ENCODE measurements around the gene RDH16.
"Not testable (repeated sequence)": the region's sequence is repeated elsewhere in the genome, so short reads cannot be mapped to it uniquely, and the experiment has no call there.

Gene RDH16

DNA sequence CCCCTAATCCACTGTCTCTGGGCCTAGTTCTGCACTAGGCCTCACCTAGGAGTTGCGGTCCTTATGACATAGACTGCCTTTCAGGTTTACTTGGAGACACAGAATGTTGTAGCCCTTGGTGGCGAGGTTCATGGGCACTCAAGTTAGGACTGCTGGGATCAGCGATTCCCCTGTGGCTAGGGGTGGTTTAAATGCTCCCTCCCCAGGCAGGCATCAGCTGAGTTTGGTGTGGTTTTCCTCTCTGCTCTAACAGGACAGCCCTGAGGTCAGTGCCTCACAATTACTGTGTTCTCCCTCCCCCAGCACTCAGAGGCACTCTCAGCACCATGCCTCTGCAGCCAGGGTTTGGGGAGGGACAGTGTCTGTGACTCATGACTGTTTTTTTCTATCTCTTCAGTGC, 22.2 kb upstream of the RDH16 start:
- H3K9me3 ChIP-seq (ENCODE audit: control insufficient read depth, insufficient read depth, low read length): no peaks in the 10 kb centered on the region
- H3K27me3 ChIP-seq (ENCODE audit: control insufficient read depth, low read length): no peaks in the 10 kb centered on the region
- H3K4me3 ChIP-seq (ENCODE audit: low read length): no peak overlapping the region
- H3K4me2 ChIP-seq (ENCODE audit: low read length): no peak overlapping the region
- TF ChIP-seq, protein P1, sequence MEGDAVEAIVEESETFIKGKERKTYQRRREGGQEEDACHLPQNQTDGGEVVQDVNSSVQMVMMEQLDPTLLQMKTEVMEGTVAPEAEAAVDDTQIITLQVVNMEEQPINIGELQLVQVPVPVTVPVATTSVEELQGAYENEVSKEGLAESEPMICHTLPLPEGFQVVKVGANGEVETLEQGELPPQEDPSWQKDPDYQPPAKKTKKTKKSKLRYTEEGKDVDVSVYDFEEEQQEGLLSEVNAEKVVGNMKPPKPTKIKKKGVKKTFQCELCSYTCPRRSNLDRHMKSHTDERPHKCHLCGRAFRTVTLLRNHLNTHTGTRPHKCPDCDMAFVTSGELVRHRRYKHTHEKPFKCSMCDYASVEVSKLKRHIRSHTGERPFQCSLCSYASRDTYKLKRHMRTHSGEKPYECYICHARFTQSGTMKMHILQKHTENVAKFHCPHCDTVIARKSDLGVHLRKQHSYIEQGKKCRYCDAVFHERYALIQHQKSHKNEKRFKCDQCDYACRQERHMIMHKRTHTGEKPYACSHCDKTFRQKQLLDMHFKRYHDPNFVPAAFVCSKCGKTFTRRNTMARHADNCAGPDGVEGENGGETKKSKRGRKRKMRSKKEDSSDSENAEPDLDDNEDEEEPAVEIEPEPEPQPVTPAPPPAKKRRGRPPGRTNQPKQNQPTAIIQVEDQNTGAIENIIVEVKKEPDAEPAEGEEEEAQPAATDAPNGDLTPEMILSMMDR (IDR thresholded peaks at IDR 0.05; ENCODE audit: low read depth, low read length, poor library complexity, severe bottlenecking): no peak
- TF ChIP-seq EZH2phosphoT487 (IDR thresholded peaks at IDR 0.05; ENCODE audit: borderline replicate concordance, low read length): no peak
- H3K9me2 ChIP-seq (replicated peaks; ENCODE audit: control insufficient read depth, low read length): no peaks in the 10 kb centered on the region
- no peaks in the 10 kb centered on the region for H3F3A ChIP-seq (ENCODE audit: control insufficient read depth, insufficient read depth)
- H4K20me1 ChIP-seq (ENCODE audit: control insufficient read depth, insufficient read depth, low read depth, low read length): no peaks in the 10 kb centered on the region
- H3K4me1 ChIP-seq (ENCODE audit: control insufficient read depth, low read length): no peaks in the 10 kb centered on the region
- H3K36me3 ChIP-seq (ENCODE audit: control insufficient read depth, low read length): no peaks in the 10 kb centered on the region
- no peaks in the 10 kb centered on the region for H3K79me2 ChIP-seq (ENCODE audit: control insufficient read depth, low read length)
- no peak overlapping the region for H3K27ac ChIP-seq (ENCODE audit: low read depth, low read length)

DNA sequence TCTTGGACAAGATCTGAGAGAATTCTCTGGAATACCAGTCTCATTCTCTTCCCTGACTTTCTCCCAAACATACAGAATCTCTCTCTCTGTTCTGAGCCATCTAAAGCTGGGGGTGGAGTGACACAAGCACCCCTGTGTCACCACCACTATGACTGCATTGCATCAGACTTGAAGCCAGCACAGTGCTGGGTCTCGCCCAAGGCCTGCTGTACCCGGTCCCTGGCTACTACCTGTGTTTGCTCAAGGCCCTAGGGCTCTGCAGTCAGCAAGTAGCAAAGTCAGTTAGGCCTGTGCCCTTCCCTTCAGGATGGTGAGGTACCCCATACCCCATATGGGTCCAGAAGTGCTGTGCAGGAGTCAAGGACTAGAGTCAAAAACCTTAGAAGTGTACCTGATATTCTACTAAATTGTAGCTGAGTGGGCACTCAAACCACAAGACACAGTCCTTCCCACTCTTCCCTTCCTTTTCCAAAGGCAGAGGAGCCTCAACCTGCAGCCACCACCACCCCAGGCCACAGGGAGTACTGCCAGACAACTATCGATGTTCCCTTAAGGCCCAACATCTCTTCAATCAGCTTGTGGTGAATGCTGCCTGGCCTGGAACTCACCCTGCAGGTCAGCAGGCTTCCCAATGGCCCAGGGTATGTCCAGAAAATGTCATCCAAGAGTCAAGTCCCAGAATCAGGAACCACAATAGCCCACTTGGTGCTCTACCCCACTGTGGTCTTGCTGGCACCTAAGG, 21.2 kb upstream of the RDH16 start:
- no peaks in the 10 kb centered on the region for H3K36me3 ChIP-seq (ENCODE audit: control insufficient read depth, low read length)
- no peaks in the 10 kb centered on the region for H3K9me3 ChIP-seq (ENCODE audit: control insufficient read depth, insufficient read depth, low read length)
- H3K4me1 ChIP-seq (ENCODE audit: control insufficient read depth, low read length): no peaks in the 10 kb centered on the region
- no peak overlapping the region for H3K27ac ChIP-seq (ENCODE audit: low read depth, low read length)
- no peaks in the 10 kb centered on the region for H3K9me2 ChIP-seq (replicated peaks; ENCODE audit: control insufficient read depth, low read length)
- H3K79me2 ChIP-seq (ENCODE audit: control insufficient read depth, low read length): no peaks in the 10 kb centered on the region
- H4K20me1 ChIP-seq (ENCODE audit: control insufficient read depth, insufficient read depth, low read depth, low read length): no peaks in the 10 kb centered on the region
- H3K4me2 ChIP-seq (ENCODE audit: low read length): no peak overlapping the region
- H3F3A ChIP-seq (ENCODE audit: control insufficient read depth, insufficient read depth): no peaks in the 10 kb centered on the region
- H3K27me3 ChIP-seq (ENCODE audit: control insufficient read depth, low read length): no peaks in the 10 kb centered on the region
- H3K4me3 ChIP-seq (ENCODE audit: low read length): no peak overlapping the region
- no peak for TF ChIP-seq EZH2phosphoT487 (IDR thresholded peaks at IDR 0.05; ENCODE audit: borderline replicate concordance, low read length)
- TF ChIP-seq, protein P1 (IDR thresholded peaks at IDR 0.05; ENCODE audit: low read depth, low read length, poor library complexity, severe bottlenecking): no peak

DNA sequence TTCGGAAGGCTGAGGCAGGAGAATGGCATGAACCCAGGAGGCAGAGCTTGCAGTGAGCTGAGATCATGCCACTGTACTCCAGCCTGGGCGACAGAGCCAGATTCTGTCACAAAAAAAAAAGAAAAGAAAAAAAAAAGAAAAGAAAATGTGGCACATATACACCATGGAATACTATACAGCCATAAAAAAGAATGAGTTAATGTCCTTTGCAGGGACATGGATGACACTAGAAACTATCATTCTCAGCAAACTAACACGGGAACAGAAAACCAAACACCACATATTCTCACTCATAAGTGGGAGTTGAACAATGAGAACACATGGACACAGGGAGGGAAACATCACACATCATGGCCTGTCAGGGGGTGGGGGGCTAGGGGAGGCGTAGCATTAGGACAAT, 20.0 kb upstream of the RDH16 start:
- not testable (repeated sequence) for H3K4me1 ChIP-seq (ENCODE audit: control insufficient read depth, low read length); H3K9me2 ChIP-seq (replicated peaks; ENCODE audit: control insufficient read depth, low read length); H3F3A ChIP-seq (ENCODE audit: control insufficient read depth, insufficient read depth); H3K4me3 ChIP-seq (ENCODE audit: low read length); H3K36me3 ChIP-seq (ENCODE audit: control insufficient read depth, low read length); H3K4me2 ChIP-seq (ENCODE audit: low read length); H3K27ac ChIP-seq (ENCODE audit: low read depth, low read length); H3K79me2 ChIP-seq (ENCODE audit: control insufficient read depth, low read length); H4K20me1 ChIP-seq (ENCODE audit: control insufficient read depth, insufficient read depth, low read depth, low read length); H3K9me3 ChIP-seq (ENCODE audit: control insufficient read depth, insufficient read depth, low read length); H3K27me3 ChIP-seq (ENCODE audit: control insufficient read depth, low read length)

DNA sequence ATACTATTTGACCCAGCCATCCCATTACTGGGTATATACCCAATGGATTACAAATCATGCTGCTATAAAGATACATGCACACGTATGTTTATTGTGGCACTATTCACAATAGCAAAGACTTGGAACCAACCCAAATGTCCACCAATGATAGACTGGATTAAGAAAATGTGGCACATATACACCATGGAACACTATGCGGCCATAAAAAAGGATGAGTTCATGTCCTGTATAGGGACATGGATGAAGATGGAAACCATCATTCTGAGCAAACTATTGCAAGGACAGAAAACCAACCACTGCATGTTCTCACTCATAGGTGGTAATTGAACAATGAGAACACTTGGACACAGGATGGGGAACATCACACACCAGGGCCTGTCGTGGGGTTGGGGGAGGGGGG, 16.8 kb upstream of the RDH16 start:
- H3K4me3 ChIP-seq (ENCODE audit: low read length); H3K79me2 ChIP-seq (ENCODE audit: control insufficient read depth, low read length); H3K9me2 ChIP-seq (replicated peaks; ENCODE audit: control insufficient read depth, low read length); H3K27me3 ChIP-seq (ENCODE audit: control insufficient read depth, low read length); H4K20me1 ChIP-seq (ENCODE audit: control insufficient read depth, insufficient read depth, low read depth, low read length); H3F3A ChIP-seq (ENCODE audit: control insufficient read depth, insufficient read depth); H3K4me1 ChIP-seq (ENCODE audit: control insufficient read depth, low read length); H3K36me3 ChIP-seq (ENCODE audit: control insufficient read depth, low read length); H3K4me2 ChIP-seq (ENCODE audit: low read length); H3K9me3 ChIP-seq (ENCODE audit: control insufficient read depth, insufficient read depth, low read length); H3K27ac ChIP-seq (ENCODE audit: low read depth, low read length): not testable (repeated sequence)

DNA sequence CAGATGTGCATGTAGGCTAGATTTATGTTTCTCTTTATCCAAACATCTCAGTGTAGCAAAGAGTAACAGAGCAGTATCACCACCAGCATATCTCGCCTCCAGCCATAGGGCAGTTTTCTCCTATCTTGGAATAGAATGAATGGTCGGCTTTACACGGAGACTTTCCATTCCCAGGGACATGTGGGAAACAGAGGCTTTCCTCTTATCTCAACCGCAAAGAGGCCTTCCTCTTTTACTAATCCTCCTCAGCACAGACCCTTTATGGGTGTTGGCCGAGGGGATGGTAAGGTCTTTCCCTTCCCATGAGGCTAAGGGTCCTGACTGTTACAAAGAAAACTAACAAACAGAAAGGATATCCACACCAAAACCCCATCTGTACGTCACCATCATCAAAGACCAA, 11.5 kb upstream of the RDH16 start:
- not testable (repeated sequence) for H3K4me3 ChIP-seq (ENCODE audit: low read length); H3K4me2 ChIP-seq (ENCODE audit: low read length); H3K9me2 ChIP-seq (replicated peaks; ENCODE audit: control insufficient read depth, low read length); H4K20me1 ChIP-seq (ENCODE audit: control insufficient read depth, insufficient read depth, low read depth, low read length); H3K27ac ChIP-seq (ENCODE audit: low read depth, low read length); H3K36me3 ChIP-seq (ENCODE audit: control insufficient read depth, low read length); H3K27me3 ChIP-seq (ENCODE audit: control insufficient read depth, low read length); H3F3A ChIP-seq (ENCODE audit: control insufficient read depth, insufficient read depth); H3K9me3 ChIP-seq (ENCODE audit: control insufficient read depth, insufficient read depth, low read length); H3K4me1 ChIP-seq (ENCODE audit: control insufficient read depth, low read length); H3K79me2 ChIP-seq (ENCODE audit: control insufficient read depth, low read length)

DNA sequence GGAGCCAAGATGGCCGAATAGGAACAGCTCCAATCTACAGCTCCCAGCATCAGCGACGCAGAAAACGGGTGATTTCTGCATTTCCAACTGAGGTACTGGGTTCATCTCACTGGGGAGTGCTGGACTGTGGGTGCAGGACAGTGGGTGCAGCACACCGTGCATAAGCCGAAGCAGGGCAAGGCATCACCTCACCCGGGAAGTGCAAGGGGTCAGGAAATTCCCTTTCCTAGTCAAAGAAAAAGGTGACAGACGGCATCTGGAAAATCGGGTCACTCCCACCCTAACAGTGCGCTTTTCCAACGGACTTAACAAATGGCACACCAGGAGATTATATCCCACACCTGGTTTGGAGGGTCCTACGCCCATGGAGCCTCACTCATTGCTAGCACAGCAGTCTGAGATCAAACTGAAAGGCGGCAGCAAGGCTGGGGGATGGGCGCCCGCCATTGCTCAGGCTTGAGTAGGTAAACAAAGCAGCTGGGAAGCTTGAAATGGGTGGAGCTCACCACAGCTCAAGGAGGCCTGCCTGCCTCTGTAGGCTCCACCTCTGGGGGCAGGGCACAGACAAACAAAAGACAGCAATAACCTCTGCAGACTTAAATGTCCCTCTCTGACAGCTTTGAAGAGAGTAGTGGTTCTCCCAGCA, 8.7 kb upstream of the RDH16 start:
- H4K20me1 ChIP-seq (ENCODE audit: control insufficient read depth, insufficient read depth, low read depth, low read length); H3K79me2 ChIP-seq (ENCODE audit: control insufficient read depth, low read length); H3K4me2 ChIP-seq (ENCODE audit: low read length); H3K27ac ChIP-seq (ENCODE audit: low read depth, low read length); H3K36me3 ChIP-seq (ENCODE audit: control insufficient read depth, low read length); H3K4me3 ChIP-seq (ENCODE audit: low read length); H3K9me3 ChIP-seq (ENCODE audit: control insufficient read depth, insufficient read depth, low read length); H3K27me3 ChIP-seq (ENCODE audit: control insufficient read depth, low read length); H3F3A ChIP-seq (ENCODE audit: control insufficient read depth, insufficient read depth); H3K9me2 ChIP-seq (replicated peaks; ENCODE audit: control insufficient read depth, low read length); H3K4me1 ChIP-seq (ENCODE audit: control insufficient read depth, low read length): not testable (repeated sequence)
